ENCODE measurements around the gene APBB2.

Gene APBB2

GRCh38 chr4:41184009-41184408, 30.3 kb downstream of the APBB2 start:
- Histone ChIP-seq H3K4me2 (no peak overlapping the region), H4K20me1 (ENCODE audit: insufficient read depth) (no peaks in the 10 kb centered on the region), H3K79me2 (ENCODE audit: insufficient read depth, low read depth) (no peaks in the 10 kb centered on the region), H3K36me3 (ENCODE audit: insufficient read depth) (no peaks in the 10 kb centered on the region), H3K4me3 (IDR thresholded peaks at IDR 0.05; ENCODE audit: insufficient read depth, low read depth, low read length) (no peak overlapping the region), H3K27me3 (ENCODE audit: insufficient read depth, low read depth) (no peaks in the 10 kb centered on the region), H3K4me1 (ENCODE audit: low read depth, poor library complexity, severe bottlenecking) (no peaks in the 10 kb centered on the region), H3K27ac (no peak overlapping the region), H2AFZ (ENCODE audit: low read depth) (no peak overlapping the region), H3K9ac (no peak overlapping the region)
- TF ChIP-seq, protein P1, sequence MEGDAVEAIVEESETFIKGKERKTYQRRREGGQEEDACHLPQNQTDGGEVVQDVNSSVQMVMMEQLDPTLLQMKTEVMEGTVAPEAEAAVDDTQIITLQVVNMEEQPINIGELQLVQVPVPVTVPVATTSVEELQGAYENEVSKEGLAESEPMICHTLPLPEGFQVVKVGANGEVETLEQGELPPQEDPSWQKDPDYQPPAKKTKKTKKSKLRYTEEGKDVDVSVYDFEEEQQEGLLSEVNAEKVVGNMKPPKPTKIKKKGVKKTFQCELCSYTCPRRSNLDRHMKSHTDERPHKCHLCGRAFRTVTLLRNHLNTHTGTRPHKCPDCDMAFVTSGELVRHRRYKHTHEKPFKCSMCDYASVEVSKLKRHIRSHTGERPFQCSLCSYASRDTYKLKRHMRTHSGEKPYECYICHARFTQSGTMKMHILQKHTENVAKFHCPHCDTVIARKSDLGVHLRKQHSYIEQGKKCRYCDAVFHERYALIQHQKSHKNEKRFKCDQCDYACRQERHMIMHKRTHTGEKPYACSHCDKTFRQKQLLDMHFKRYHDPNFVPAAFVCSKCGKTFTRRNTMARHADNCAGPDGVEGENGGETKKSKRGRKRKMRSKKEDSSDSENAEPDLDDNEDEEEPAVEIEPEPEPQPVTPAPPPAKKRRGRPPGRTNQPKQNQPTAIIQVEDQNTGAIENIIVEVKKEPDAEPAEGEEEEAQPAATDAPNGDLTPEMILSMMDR (conservative IDR thresholded peaks at IDR 0.05; ENCODE audit: low read depth, low read length), result no peak

DNA sequence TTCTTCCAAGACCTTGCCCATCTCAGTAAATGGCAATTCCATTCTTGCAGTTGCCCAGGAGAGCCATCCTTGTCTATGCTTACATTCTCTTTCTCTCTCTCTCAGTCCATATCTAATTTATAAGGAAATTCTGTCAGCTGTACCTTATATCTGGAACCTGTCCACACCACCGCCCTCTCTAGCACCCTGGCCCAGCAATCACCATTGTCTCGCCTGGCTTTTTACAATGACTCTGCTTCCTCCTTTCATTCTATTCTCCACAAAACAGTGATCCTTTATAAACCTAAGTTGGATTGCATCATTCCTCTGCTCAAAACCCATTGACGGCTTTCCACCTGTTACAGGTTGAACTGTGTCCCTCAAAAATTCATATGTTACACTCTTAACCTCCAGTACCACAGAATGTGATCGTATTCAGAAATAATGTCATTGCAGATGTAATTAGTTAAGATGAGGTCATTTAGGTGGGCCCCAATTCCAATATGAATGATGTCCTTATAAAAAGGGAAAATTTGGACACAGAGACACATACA, 31.3 kb downstream of the APBB2 start:
- no peak overlapping the region for H2AFZ ChIP-seq (ENCODE audit: low read depth)
- no peak overlapping the region for H3K4me3 ChIP-seq (IDR thresholded peaks at IDR 0.05; ENCODE audit: insufficient read depth, low read depth, low read length)
- no peaks in the 10 kb centered on the region for H3K27me3 ChIP-seq (ENCODE audit: insufficient read depth, low read depth)
- no peaks in the 10 kb centered on the region for H4K20me1 ChIP-seq (ENCODE audit: insufficient read depth)
- H3K27ac ChIP-seq, result no peak overlapping the region
- TF ChIP-seq, protein P1 (conservative IDR thresholded peaks at IDR 0.05; ENCODE audit: low read depth, low read length), result no peak
- no peaks in the 10 kb centered on the region for H3K4me1 ChIP-seq (ENCODE audit: low read depth, poor library complexity, severe bottlenecking)
- H3K79me2 ChIP-seq (ENCODE audit: insufficient read depth, low read depth), result no peaks in the 10 kb centered on the region
- no peak overlapping the region for H3K9ac ChIP-seq
- no peaks in the 10 kb centered on the region for H3K36me3 ChIP-seq (ENCODE audit: insufficient read depth)
- no peak overlapping the region for H3K4me2 ChIP-seq

DNA sequence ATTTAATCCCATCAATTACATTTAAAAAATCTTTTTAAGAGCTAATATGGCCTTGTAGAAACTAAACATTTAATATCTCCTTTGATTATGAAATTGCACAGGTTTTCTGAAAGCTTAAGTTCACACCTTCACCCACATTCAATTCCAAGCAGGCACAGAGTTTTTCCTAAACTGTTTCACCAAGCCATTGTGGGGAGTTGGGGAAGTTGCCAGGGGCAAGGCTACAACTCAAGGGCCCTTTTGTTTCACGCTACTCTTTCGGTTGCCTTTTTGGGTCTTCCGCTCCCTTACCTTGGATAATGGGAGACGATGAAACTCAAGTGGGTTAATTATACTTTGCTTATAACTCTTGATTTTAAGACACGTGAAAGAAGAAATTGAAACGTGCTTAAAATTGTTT, 33.3 kb downstream of the APBB2 start:
- Histone ChIP-seq H3K79me2 (ENCODE audit: insufficient read depth, low read depth) (no peaks in the 10 kb centered on the region), H3K9ac (no peak overlapping the region), H3K4me2 (no peak overlapping the region), H2AFZ (ENCODE audit: low read depth) (no peak overlapping the region), H3K27me3 (ENCODE audit: insufficient read depth, low read depth) (no peaks in the 10 kb centered on the region), H3K36me3 (ENCODE audit: insufficient read depth) (no peaks in the 10 kb centered on the region), H4K20me1 (ENCODE audit: insufficient read depth) (no peaks in the 10 kb centered on the region), H3K4me1 (ENCODE audit: low read depth, poor library complexity, severe bottlenecking) (peaks cover 19% of the 10 kb centered on the region), H3K27ac (no peak overlapping the region), H3K4me3 (IDR thresholded peaks at IDR 0.05; ENCODE audit: insufficient read depth, low read depth, low read length) (no peak overlapping the region)
- TF ChIP-seq, protein P1 (conservative IDR thresholded peaks at IDR 0.05; ENCODE audit: low read depth, low read length), result no peak

DNA sequence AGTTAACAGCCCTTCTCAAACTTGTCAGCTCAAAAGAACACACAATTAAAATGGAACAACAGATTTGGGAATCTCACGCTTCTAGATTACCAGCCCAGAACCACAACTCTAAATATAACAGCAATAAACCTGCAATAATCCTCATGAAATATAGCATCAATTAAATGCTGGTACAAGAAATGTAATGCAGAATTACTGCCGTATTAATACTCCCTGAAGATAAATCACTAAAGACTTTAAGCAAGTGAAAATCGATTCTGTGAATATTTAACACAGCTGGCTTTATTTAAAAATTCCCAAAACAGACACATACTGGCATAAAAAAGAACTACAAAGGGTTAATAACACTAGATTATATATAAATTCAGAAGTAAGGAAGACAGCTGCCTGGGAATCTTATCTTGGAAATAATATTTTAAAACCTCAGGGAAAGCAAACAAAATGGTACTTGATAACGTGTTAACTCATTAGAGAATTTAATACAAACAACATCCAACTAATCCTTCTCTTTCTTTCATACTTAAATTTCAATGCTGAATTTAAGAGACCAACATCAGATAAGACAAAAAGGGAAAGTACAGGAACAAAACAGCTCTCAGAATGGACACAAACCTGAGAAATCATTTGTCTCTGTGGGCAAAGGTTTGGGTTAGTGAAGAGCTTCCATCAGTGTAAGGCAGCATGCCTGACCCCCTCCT, 34.7 kb downstream of the APBB2 start:
- TF ChIP-seq, protein P1 (conservative IDR thresholded peaks at IDR 0.05; ENCODE audit: low read depth, low read length), result no peak
- peaks cover 19% of the 10 kb centered on the region for H3K4me1 ChIP-seq (ENCODE audit: low read depth, poor library complexity, severe bottlenecking)
- H3K4me2 ChIP-seq, result no peak overlapping the region
- no peaks in the 10 kb centered on the region for H3K79me2 ChIP-seq (ENCODE audit: insufficient read depth, low read depth)
- no peaks in the 10 kb centered on the region for H3K36me3 ChIP-seq (ENCODE audit: insufficient read depth)
- no peak overlapping the region for H3K9ac ChIP-seq
- no peak overlapping the region for H3K4me3 ChIP-seq (IDR thresholded peaks at IDR 0.05; ENCODE audit: insufficient read depth, low read depth, low read length)
- no peak overlapping the region for H2AFZ ChIP-seq (ENCODE audit: low read depth)
- no peaks in the 10 kb centered on the region for H4K20me1 ChIP-seq (ENCODE audit: insufficient read depth)
- no peaks in the 10 kb centered on the region for H3K27me3 ChIP-seq (ENCODE audit: insufficient read depth, low read depth)
- no peak overlapping the region for H3K27ac ChIP-seq

Measured in KMS-11 (cell line).